Measurements from ENCODE around the gene DPYD.
"Not testable (repeated sequence)": the region's sequence is repeated elsewhere in the genome, so short reads cannot be mapped to it uniquely, and the experiment has no call there.

DPYD gene

GRCh38 chr1:97258597-97258996, 662.2 kb downstream of the DPYD start:
- DNase-seq = no peak

- DNase-seq = no peak
Observed at GRCh38 chr1:97254731-97255463, 665.9 kb downstream of the DPYD start.

- DNase-seq = no peak
Observed at GRCh38 chr1:97252925-97253324, 667.9 kb downstream of the DPYD start.

- no peak for DNase-seq
Observed at GRCh38 chr1:97252076-97252475, 668.8 kb downstream of the DPYD start.

GRCh38 chr1:97247196-97247595, 673.6 kb downstream of the DPYD start:
- no peak for DNase-seq

GRCh38 chr1:97245682-97246081, 675.2 kb downstream of the DPYD start:
- no peak for DNase-seq

GRCh38 chr1:97245026-97245425, 675.8 kb downstream of the DPYD start:
- no peak for DNase-seq

GRCh38 chr1:97243973-97244560, 676.8 kb downstream of the DPYD start:
- DNase-seq = no peak

- DNase-seq = no peak
Observed at GRCh38 chr1:97238816-97239215, 682.0 kb downstream of the DPYD start.

- not testable (repeated sequence) for DNase-seq
Observed at GRCh38 chr1:97231354-97231753, 689.5 kb downstream of the DPYD start.

GRCh38 chr1:97212671-97213070, 708.2 kb downstream of the DPYD start:
- no peak for DNase-seq

GRCh38 chr1:97210307-97210706, 710.5 kb downstream of the DPYD start:
- DNase-seq = no peak

GRCh38 chr1:97209381-97209957, 711.4 kb downstream of the DPYD start:
- no peak for DNase-seq

- DNase-seq = no peak
Observed at GRCh38 chr1:97207868-97208267, 713.0 kb downstream of the DPYD start.

GRCh38 chr1:97204468-97204867, 716.4 kb downstream of the DPYD start:
- no peak for DNase-seq

- no peak for DNase-seq
Observed at GRCh38 chr1:97202481-97203380, 718.1 kb downstream of the DPYD start.

GRCh38 chr1:97201641-97202040, 719.2 kb downstream of the DPYD start:
- no peak for DNase-seq

- DNase-seq = no peak
Observed at GRCh38 chr1:97200595-97200994, 720.2 kb downstream of the DPYD start.

GRCh38 chr1:97196825-97197516, 723.9 kb downstream of the DPYD start:
- DNase-seq = no peak

GRCh38 chr1:97192872-97193572, 727.8 kb downstream of the DPYD start:
- no peak for DNase-seq

GRCh38 chr1:97190326-97190725, 730.5 kb downstream of the DPYD start:
- DNase-seq = no peak

GRCh38 chr1:97186381-97186780, 734.5 kb downstream of the DPYD start:
- DNase-seq = no peak
